ENCODE data around the gene LIN54.
"Not testable (repeated sequence)": the region's sequence is repeated elsewhere in the genome, so short reads cannot be mapped to it uniquely, and the experiment has no call there.

LIN54 gene

GRCh38 chr4:83010522-83011318, at the start of gene LIN54:
Gene LIN54 (minus strand): TSS chr4:83010823. CDS start chr4:82984844, 25,979 bp downstream.
- peak; percentile 66 to 82 (median 69) for DNase-seq (ENCODE audit: low read depth in 3 of 3)

- no peak for DNase-seq (ENCODE audit: low read depth in 3 of 3)
Observed at GRCh38 chr4:83054928-83055327, 44.3 kb upstream of the LIN54 start.

DNA sequence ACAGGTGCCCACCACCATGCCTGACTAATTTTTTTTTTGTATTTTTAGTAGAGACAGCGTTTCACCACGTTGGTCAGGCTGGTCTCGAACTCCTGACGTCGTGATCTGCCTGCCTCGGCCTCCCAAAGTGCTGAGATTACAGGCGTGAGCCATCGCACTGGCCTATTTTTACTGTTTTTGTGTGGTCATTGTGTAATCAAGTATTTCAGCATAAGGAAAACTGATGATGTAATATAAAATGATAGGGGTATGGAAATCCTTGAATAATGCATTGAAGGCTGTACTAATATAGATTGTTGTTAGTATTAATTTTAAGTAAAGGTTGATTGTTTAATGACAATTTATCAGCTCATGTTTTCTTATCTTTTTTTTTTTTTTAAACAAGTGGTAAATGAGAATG, 38.2 kb upstream of the LIN54 start:
- not testable (repeated sequence) for DNase-seq (ENCODE audit: low read depth in 3 of 3)

DNA sequence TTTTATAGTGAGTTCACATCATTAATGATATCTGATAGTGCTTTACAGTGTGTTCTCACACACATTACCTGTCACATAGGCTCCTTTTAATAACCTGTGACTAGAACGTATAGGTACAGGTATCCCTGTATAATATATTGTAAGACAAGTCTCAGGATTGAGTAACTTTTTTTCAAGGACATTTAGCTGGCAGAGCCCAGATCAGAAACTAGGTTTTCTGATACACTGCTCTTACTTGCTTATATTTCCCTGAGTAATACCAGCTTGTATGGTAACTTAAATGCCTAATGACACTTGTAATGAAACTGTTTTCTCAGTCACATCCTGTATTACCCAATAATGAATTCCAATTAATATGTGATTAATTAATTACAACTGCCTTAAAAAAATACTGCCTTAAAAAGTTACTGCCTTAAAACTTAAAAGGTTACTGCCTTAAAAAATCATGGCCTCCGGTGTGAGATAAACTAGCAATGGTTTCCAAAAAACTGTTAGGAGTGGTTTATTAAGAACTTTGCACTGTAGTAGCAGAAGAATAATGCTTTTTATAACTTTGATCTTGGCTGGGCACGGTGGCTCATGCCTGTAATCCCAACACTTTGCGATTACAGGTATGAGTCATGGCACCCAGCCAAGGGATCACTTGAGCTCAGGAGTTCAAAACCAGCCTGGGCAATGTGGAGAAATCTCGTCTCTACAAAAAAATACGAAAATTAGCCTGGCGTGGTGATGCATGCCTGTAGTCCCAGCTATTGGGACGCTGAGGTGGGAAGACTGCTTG, 36.3 kb upstream of the LIN54 start:
- DNase-seq (ENCODE audit: low read depth in 3 of 3), result no peak

- DNase-seq (ENCODE audit: low read depth in 3 of 3), result no peak
Observed at GRCh38 chr4:83043801-83044407, 33.3 kb upstream of the LIN54 start.

DNA sequence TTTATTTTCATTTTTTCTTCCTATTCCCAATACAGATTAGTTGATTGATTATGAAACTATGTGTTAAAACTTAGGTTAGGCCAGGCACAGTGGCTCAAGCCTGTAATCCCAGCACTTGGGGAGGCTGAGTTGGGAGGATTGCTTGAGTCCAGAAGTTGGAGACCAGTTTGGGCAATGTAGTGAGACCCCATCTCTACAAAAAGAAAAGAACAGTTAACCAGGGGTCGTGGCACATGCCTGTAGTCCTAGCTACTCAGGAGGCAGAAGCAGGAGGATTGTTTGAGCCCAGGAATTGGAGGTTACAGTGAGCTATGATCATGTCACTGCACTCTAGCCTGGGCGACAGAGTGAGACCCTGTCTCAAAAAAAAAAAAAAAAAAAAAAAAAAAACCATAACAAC, 32.5 kb upstream of the LIN54 start:
- DNase-seq (ENCODE audit: low read depth in 3 of 3), result not testable (repeated sequence)

DNA sequence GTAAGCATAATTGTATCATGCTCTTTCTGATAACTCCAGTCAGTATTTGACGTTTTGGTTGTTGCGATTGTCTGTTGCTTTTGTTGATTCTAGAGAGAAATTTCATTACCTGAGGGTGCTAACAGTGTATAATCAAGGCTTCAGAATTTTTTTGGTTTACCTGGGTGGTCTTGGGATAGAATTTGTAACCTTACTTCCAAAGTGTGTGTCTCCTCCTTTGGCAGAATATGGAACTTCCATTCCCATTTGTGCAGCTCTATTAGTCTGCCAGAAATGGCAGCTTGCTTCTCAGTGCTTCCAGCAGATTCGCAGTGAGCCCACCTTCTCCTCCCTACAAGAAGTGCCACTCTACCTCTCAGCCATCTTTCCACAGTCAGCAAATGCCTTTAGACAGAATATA, 29.6 kb upstream of the LIN54 start:
- no peak for DNase-seq (ENCODE audit: low read depth in 3 of 3)

DNA sequence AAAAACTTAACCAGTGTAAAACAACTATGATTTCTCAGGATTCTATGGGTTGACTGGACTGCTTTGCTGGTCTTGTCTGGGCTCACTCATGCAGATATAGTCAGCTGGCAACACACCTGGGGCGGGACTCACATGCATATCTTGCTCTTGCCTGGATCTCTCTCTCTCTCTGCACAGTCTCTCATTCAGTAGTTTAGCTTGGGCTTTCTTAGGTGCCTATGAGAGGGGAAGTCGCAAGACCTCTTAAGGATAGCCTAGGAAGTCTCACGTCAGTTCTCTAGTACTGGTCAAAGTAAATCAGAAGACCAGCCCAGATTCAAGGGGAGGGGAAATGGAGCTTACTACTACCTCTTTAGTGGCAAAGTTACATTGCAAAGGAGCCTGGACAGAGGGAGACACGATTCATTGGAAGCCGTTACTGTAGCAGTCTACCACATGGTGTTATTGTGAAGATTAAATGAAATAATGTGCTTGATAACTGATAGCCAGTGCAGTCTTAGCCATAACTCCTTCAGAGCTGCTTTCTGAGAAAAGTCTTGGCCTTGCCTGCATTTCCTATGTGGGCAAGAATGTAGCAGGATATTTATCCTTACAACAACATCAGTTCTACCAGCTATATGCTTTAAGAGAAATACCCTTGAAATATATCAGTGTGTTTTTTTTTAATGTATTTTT, 26.5 kb upstream of the LIN54 start:
- DNase-seq (ENCODE audit: low read depth in 3 of 3), result no peak

DNA sequence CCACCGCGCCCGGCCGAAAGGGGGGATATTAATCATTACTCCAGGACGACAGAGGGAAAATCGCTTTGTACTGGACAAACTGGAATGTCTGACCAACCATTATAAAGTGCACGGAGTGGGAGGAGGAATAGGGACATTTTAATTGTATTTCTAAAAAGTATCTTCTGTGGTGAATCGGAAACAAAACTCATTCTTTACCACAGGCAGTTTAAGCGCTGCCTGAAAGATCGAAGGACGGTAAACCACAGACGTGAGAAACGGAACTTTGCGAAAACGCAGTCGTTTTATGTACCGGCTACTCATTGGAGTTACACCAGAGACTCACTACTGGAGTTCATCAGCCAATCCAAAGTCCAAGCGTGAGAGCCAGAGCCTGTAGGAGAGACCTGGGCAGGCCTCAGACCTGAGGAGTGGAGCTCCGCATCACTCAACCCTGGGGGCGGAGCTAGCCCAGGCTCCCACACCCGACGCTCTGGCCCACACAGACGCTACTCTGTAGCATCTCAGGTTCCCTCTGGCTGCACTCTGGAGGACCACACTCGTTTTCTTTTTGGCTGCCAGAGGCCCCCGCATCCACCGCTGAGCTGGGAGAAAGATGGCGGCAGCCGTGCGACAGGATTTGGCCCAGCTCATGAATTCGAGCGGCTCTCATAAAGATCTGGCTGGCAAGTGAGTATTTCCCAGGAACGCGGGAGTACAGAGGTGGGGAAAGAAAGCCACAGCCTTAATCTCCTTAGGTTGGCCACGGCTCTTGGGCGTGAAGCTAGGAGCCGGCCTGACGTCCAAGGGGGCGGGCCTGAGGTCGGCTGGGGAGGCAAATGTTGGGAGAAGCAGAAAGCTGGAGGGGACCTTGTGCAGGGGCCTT, 24.2 kb upstream of the LIN54 start, which contains the start of gene COPS4:
COPS4 (plus strand) TSS at position 554 of the 865 bp plus-strand sequence; CDS start at position 596, 42 bp downstream.
- DNase-seq (ENCODE audit: low read depth in 3 of 3), result peak; percentile 88 to 94 (median 93)

GRCh38 chr4:83029688-83030087, 19.1 kb upstream of the LIN54 start:
- no peak for DNase-seq (ENCODE audit: low read depth in 3 of 3)

DNA sequence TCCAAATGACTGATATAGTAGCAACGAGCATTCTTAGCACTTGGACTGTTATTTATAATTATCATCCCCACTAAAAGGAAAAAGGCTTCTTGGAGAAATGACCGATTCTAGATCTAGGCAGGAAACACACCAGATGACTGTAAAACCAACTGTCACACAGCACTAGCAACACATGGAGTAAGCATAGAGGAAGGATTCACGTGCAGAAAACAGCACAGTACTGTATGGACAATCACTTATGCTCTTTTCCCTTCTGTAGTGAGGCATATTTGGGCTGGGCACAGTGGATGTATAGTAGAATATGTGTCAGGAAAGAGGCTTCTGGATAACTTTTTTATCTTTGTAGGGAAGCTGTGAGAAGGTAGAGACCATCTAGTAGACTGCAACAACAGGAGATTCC, 18.4 kb upstream of the LIN54 start:
- DNase-seq (ENCODE audit: low read depth in 3 of 3), result no peak

DNA sequence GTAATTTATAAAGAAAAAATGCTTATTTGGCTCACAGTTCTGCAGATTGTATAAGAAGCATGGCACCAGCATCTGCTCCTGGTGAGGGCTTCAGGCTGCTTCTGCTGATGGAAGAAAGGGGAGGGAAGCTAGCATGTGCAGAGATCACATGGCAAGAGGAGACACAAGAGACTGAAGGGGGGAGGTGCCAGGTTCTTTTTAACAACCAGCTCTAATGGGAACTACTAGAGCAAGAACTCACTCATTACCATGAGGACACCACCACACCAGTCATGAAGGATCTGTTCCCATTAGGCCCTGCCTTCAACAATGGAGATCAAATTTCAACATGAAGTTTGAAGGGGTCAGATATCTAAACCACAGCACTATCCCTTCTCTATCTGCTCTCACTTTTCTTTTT, 14.9 kb upstream of the LIN54 start:
- DNase-seq (ENCODE audit: low read depth in 3 of 3), result no peak

- no peak for DNase-seq (ENCODE audit: low read depth in 3 of 3)
Observed at GRCh38 chr4:83024233-83024632, 13.6 kb upstream of the LIN54 start.

DNA sequence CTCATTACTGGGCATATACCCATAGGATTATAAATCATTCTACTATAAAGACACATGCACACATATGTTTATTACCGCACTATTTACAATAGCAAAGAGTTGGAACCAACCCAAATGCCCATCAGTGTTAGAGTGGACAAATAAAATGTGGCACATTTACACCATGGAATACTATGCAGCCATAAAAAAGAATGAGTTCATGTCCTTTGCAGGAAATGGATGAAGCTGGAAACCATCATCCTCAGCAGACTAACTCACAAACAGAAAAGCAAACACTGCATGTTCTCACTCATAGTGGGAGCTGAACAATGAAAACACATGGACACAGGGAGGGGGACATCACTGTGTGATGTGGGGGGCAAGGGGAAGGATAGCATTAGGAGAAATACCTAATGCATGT, 13.0 kb upstream of the LIN54 start:
- DNase-seq (ENCODE audit: low read depth in 3 of 3), result not testable (repeated sequence)

GRCh38 chr4:83022724-83023450, 12.3 kb upstream of the LIN54 start:
- DNase-seq (ENCODE audit: low read depth in 3 of 3), result no peak

DNA sequence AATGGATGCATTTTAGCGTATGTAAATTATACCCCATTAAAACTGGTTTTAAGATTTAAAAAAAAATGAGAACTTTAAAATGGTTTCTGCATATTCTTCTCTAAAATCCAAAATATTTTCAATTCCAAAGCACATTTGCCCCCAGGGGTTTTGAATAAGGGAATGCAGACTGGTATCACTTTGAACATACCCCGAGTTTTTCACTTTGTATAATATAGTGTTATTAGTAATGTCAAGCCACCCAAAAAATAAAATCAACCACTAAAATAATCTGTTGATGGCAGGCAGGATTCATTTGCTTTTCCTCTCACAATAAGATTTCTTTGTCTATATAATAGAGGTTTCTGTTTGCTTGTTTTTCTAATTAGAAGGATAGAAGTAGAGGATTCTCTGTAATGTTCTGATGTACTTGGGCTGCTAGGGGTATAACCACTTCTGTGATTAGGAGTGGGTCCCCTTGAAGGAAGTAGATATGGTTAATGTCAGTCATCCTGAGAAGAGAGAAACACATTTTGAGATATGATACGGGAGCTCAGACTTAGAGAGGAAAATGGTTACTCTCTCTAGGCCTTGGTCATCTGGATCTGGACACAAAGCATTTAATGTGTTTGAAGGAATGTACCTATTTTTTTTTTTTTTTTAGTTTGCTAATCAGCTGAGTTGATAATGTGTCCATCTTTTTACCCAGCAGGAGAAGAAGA, 9.3 kb upstream of the LIN54 start:
- DNase-seq (ENCODE audit: low read depth in 3 of 3), result no peak

DNA sequence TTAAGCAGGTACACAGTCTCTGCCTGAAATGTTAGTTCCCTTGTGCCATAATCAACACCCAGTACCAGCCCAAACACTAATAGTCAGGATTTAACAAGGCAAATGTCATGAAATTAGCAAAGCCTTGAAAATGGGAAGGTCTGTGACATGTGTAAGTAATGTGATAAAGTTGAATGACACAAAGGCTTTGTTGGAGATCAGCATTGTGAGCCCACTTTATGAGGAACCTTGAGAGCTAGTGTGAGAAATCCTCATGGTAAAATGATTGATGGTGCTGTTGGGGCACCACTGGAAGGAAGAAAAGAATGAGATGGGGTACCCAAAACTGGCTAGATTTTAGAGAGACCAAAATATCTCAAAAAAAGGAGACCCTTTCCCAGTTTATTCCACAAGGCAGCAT, 3.3 kb upstream of the LIN54 start:
- DNase-seq (ENCODE audit: low read depth in 3 of 3), result no peak

- DNase-seq (ENCODE audit: low read depth in 3 of 3), result no peak
Observed at GRCh38 chr4:83013420-83013867, 2.8 kb upstream of the LIN54 start.

DNA sequence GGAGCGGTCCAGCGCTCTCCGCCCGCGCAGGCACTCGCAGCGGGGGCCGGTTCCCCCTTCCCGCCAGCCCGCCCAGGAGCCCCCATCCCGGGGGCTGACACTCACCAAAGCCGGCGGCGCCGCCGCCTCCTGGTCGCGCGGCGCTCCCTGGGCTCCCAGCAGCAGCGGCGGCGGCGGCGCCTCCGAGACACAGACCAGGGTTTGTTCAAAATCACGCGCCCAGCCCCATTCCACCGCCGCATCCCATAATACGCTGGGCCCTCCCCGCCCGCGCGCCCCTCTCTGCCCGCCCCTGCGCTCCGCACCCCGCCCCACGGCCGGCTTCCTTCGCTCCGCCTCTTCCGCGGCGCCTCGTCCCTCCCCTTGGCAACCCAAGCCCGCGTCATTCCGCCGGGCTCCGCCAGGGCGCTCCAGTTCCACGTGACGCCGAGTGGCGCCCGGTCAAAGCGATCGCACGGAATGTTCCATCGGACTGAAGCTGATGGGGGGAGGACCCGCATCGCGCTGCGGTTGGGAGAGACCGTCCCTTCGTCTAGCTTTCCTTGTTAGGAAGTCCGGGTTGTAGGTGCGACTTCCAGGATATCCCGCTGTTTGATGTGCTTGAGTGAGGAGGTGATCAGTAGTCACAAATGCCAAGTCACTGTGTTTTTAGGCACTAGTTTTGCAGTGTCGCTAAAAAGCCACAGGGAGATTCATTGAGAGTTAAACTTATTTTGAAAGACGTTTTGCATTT, 2.2 kb upstream of the LIN54 start:
- peak; percentile 94 to 96 (median 96) for DNase-seq (ENCODE audit: low read depth in 3 of 3)

Data from stimulated activated CD4-positive, alpha-beta T cell treated with anti-CD3 and anti-CD28 coated beads, TNF-alpha, amount 100 ng/mL, for 24 hours (primary cell).